Body of pancreas (tissue), 4 donors: ENCODE results near the gene IL22. TPM values are rescaled to one million over a fixed set of nuclear protein-coding genes. Genes with fewer than 3 reads are reported as not detected.

ENCODE experiments used
- ATAC-seq: fragments of 150-250 bp; one replicate; pipeline ENCODE4 v1.9.1; 2016
- DNase-seq, 4 donors: peaks; one replicate each; pipeline ENCODE4 v3.0.0-alpha.2; 2019
- H3K27ac ChIP-seq, 4 donors: fragments of 200-600 bp; sonication (generic); 1 replicate in 3 of 4; 2 replicates in 1 of 4; pipeline versions ENCODE4 v1.5.1 to v1.6.1; 2016 to 2019; ENCODE audit warnings: mild to moderate bottlenecking in 1 of 4, mixed read lengths in 1 of 4, moderate library complexity in 1 of 4
- H3K27me3 ChIP-seq, 2 donors: fragments of 200-600 bp; sonication (generic); one replicate each; pipeline ENCODE4 v1.6.0; 2016; ENCODE audit warnings: mild to moderate bottlenecking in 1 of 2
- H3K36me3 ChIP-seq, 2 donors: fragments of 200-600 bp; sonication (generic); replicated peaks in 1 of 2; 2 replicates each; pipeline ENCODE4 v1.5.1; 2016; ENCODE audit warnings: low read depth in 2 of 2; ENCODE audit not compliant: insufficient read depth in 1 of 2
- H3K4me1 ChIP-seq: fragments of 200-600 bp; sonication (generic); one replicate; pipeline ENCODE4 v1.6.0; 2016
- H3K4me3 ChIP-seq, 2 donors: fragments of 200-600 bp; sonication (generic); 1 replicate in 1 of 2; 2 replicates in 1 of 2; pipeline ENCODE4 v1.5.1; 2016 to 2019
- H3K9me3 ChIP-seq, 3 donors: fragments of 200-600 bp; sonication (generic); 1 replicate in 2 of 3; 2 replicates in 1 of 3; pipeline ENCODE4 v1.5.1; 2016
- POLR2A ChIP-seq, 3 donors: fragments of 450-650 bp; IDR thresholded peaks; one replicate each; pipeline ENCODE4 v1.6.1; 2016; ENCODE audit warnings: antibody characterized with exemption in 3 of 3, mild to moderate bottlenecking in 2 of 3
- WGBS, 2 donors: methylation state at CpG; one replicate each; pipeline ENCODE4 v1.1.5; 2017; 5-methylcytosine and 5-hydroxymethylcytosine counted together
- intact Hi-C: fragments of 100-400 bp; cut with DNase I; formaldehyde crosslinking; loops from one replicate; pipeline ENCODE4 v1.15.1; 2023
- total RNA-seq, 2 donors: library from RNA; depleted of rRNA; stranded (reverse); fragments of >200 nt; gene quantifications; one replicate each; pipeline ENCODE4 v1.1.0, GENCODE V29; 2016
- TF ChIP-seq, protein P1 (sequence below), 7 experiments: fragments of 450-650 bp in 4 of 7; fragments of 200-600 bp in 3 of 7; sonication (generic) in 3 of 7; IDR thresholded peaks; one replicate each; pipeline ENCODE4 v1.5.1; 2016 to 2019; ENCODE audit warnings: antibody characterized with exemption in 7 of 7

The IL22 gene
- total RNA-seq, 2 donors from 2014 or later = not detected

DNA sequence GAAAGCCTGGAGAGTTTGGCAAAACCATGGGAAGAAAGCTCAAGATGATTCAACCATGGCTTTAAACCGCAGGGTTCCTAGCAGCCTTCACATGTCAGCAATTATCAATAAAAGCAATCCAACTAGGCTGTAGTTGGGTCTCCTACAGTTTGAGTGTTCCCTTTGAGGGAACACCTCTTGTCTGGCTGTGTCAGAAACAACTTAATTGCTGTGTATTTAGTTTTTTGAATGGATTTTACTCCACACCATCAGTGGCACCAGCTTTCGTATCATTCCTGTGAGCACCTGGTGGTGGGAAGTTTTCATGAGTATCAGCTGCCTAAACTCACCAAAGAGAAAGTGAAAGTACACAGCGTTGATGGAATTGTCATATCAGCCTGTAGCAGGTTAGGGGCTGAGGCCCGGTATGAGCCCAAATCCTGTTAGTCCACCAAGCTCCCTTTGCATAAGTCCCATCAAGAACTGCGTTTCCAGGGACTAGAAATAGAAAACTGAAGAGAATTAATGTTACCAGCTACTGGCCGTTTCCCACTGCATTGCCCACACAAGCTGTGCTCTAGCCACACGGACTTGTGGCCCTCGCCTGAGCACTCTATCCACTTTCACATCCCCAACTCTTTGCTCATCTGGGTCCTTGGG is 16.9 kb downstream of the IL22 start:
- intact Hi-C loops = no loop called here
- peak; percentile 90 for ATAC-seq
- Histone ChIP-seq H3K27me3 (no peaks in the 10 kb centered on the region), H3K36me3 (no peaks in the 10 kb centered on the region), H3K4me1 (peaks cover 4% of the 10 kb centered on the region), H3K4me3 (no peak overlapping the region), H3K27ac (peak overlapping the region in 3 of 4 donors; percentile 46 to 63 (median 62)), H3K9me3 (no peaks in the 10 kb centered on the region)
- WGBS, 2 donors = 21 to 24% methylated on average over 8 of the region's 8 CpGs
- TF ChIP-seq POLR2A (IDR thresholded peaks at IDR 0.05) = no peak
- TF ChIP-seq, protein P1, sequence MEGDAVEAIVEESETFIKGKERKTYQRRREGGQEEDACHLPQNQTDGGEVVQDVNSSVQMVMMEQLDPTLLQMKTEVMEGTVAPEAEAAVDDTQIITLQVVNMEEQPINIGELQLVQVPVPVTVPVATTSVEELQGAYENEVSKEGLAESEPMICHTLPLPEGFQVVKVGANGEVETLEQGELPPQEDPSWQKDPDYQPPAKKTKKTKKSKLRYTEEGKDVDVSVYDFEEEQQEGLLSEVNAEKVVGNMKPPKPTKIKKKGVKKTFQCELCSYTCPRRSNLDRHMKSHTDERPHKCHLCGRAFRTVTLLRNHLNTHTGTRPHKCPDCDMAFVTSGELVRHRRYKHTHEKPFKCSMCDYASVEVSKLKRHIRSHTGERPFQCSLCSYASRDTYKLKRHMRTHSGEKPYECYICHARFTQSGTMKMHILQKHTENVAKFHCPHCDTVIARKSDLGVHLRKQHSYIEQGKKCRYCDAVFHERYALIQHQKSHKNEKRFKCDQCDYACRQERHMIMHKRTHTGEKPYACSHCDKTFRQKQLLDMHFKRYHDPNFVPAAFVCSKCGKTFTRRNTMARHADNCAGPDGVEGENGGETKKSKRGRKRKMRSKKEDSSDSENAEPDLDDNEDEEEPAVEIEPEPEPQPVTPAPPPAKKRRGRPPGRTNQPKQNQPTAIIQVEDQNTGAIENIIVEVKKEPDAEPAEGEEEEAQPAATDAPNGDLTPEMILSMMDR (IDR thresholded peaks at IDR 0.05) = peak in 4 of 7 experiments; percentile 37 to 50 (median 42)
- DNase-seq = peak; percentile 35 to 59 (median 49)

- WGBS, 2 donors = 82 to 91% methylated on average over 2 of the region's 2 CpGs
Measured at GRCh38 chr12:68235576-68235975, 17.8 kb downstream of the IL22 start.

GRCh38 chr12:68234140-68234539 is 19.3 kb downstream of the IL22 start:
- 90 to 94% methylated on average over 2 of the region's 2 CpGs for WGBS, 2 donors
- ATAC-seq (no peak), DNase-seq (no peak)
- Histone ChIP-seq H3K9me3 (no peaks in the 10 kb centered on the region), H3K36me3 (no peaks in the 10 kb centered on the region), H3K27me3 (no peaks in the 10 kb centered on the region), H3K4me1 (peaks cover 4% of the 10 kb centered on the region), H3K4me3 (no peak overlapping the region), H3K27ac (no peak overlapping the region)
- intact Hi-C loops = no loop called here
- no peak for TF ChIP-seq POLR2A (IDR thresholded peaks at IDR 0.05)
- TF ChIP-seq, protein P1 (IDR thresholded peaks at IDR 0.05) = no peak

More at GRCh38 chr12:68235576-68235975, 17.8 kb downstream of the IL22 start:
- TF ChIP-seq, protein P1 (IDR thresholded peaks at IDR 0.05) = no peak
- TF ChIP-seq POLR2A (IDR thresholded peaks at IDR 0.05) = no peak
- Histone ChIP-seq H3K9me3 (no peaks in the 10 kb centered on the region), H3K27ac (no peak overlapping the region), H3K27me3 (no peaks in the 10 kb centered on the region), H3K36me3 (no peaks in the 10 kb centered on the region), H3K4me1 (peaks cover 4% of the 10 kb centered on the region), H3K4me3 (no peak overlapping the region)
- DNase-seq (no peak), ATAC-seq (no peak)
- intact Hi-C loops = no loop called here

DNA sequence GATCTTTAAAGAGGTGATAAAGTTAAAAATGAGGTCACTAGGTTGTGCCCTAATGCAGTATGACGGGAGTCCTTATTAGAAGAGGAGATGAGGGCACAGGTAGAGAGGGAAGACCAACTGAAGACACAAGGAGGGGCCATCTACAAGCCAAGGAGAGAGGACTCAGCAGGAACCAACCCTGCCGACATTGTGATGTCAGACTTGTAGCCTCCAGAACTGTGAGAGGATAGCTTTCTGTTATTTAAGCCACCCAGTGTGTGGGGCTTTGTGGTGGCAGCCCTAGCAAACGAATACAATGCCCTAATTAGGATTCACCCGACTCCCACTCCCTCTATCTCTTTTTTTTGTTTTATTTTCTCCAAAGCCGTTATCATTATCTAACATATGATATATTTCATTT is 19.9 kb downstream of the IL22 start:
- Histone ChIP-seq H3K4me3 (no peak overlapping the region), H3K4me1 (peaks cover 4% of the 10 kb centered on the region), H3K27ac (no peak overlapping the region), H3K9me3 (no peaks in the 10 kb centered on the region), H3K27me3 (no peaks in the 10 kb centered on the region), H3K36me3 (no peaks in the 10 kb centered on the region)
- intact Hi-C loops = no loop called here
- WGBS, 2 donors = 72 to 78% methylated on average over 5 of the region's 5 CpGs
- DNase-seq (no peak), ATAC-seq (no peak)
- TF ChIP-seq, protein P1 (IDR thresholded peaks at IDR 0.05) = no peak
- no peak for TF ChIP-seq POLR2A (IDR thresholded peaks at IDR 0.05)

DNA sequence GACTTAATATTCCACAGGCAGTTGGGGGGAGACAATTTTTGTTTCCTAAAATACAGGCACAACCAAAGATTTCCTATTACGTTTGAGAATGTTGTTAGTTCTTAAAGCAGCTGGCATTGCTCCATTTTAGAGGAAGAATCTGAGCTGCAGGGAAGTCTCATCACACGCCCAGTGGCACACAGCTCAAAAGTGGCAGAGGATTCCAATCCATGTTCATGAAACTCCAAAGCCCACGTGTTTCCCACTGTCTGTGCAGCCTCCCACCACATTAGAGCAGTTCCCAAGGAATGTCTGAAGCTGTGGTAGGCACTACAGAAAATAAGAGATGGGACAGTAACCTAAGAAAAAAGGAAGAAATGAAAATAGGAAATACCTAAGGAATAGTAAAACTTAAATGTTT is 21.7 kb downstream of the IL22 start:
- Histone ChIP-seq H3K4me1 (peaks cover 4% of the 10 kb centered on the region), H3K27ac (no peak overlapping the region), H3K4me3 (no peak overlapping the region), H3K9me3 (no peaks in the 10 kb centered on the region), H3K36me3 (no peaks in the 10 kb centered on the region), H3K27me3 (no peaks in the 10 kb centered on the region)
- no peak for DNase-seq
- WGBS, 2 donors = 52 to 55% methylated on average over 3 of the region's 3 CpGs
- TF ChIP-seq, protein P1 (IDR thresholded peaks at IDR 0.05) = no peak
- TF ChIP-seq POLR2A (IDR thresholded peaks at IDR 0.05) = no peak
- ATAC-seq = no peak
- intact Hi-C loops = no loop called here
